ENCODE measurements around the gene ELMO3.

The ELMO3 gene

DNA sequence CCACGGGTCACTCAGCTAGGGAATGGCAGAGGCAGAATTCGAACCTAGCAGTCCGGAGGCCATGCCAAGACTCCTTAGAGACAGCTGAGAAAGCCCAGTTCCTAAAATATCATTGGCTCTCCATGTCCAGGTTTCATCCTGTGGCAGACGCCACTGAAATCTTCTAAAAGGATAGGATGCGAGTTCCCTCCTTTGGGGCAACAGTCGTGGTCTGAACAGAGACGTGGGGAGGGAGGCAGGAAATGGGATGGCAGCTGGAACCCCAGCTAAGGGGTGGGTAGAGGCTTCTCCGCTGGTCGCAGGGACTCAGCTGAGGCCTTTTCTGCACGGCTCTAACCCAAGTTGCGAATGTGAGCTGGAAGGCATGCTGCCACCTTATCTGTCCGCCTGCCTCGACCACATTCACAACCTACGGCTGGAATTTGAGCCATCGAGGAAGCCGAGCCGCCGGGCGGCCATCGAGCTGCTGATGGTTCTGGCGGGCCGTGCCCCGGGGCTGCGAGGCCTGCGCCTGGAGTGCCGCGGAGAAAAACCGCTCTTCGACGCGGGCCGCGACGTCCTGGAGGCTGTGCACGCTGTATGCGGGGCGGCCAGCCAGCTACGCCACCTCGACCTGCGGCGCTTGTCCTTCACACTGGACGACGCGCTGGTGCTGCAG, 36.3 kb upstream of the ELMO3 start:
- no peak overlapping the region for H3K27ac ChIP-seq (replicated peaks)
- TF ChIP-seq POLR2AphosphoS5 (IDR thresholded peaks at IDR 0.05; ENCODE audit: low read depth), result no peak
- TF ChIP-seq, protein P1, sequence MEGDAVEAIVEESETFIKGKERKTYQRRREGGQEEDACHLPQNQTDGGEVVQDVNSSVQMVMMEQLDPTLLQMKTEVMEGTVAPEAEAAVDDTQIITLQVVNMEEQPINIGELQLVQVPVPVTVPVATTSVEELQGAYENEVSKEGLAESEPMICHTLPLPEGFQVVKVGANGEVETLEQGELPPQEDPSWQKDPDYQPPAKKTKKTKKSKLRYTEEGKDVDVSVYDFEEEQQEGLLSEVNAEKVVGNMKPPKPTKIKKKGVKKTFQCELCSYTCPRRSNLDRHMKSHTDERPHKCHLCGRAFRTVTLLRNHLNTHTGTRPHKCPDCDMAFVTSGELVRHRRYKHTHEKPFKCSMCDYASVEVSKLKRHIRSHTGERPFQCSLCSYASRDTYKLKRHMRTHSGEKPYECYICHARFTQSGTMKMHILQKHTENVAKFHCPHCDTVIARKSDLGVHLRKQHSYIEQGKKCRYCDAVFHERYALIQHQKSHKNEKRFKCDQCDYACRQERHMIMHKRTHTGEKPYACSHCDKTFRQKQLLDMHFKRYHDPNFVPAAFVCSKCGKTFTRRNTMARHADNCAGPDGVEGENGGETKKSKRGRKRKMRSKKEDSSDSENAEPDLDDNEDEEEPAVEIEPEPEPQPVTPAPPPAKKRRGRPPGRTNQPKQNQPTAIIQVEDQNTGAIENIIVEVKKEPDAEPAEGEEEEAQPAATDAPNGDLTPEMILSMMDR (IDR thresholded peaks at IDR 0.05; ENCODE audit: insufficient read depth, low read length), result no peak
- no peak for TF ChIP-seq SPI1 (IDR thresholded peaks at IDR 0.05; ENCODE audit: borderline replicate concordance, low read depth)
- TF ChIP-seq, protein P2, sequence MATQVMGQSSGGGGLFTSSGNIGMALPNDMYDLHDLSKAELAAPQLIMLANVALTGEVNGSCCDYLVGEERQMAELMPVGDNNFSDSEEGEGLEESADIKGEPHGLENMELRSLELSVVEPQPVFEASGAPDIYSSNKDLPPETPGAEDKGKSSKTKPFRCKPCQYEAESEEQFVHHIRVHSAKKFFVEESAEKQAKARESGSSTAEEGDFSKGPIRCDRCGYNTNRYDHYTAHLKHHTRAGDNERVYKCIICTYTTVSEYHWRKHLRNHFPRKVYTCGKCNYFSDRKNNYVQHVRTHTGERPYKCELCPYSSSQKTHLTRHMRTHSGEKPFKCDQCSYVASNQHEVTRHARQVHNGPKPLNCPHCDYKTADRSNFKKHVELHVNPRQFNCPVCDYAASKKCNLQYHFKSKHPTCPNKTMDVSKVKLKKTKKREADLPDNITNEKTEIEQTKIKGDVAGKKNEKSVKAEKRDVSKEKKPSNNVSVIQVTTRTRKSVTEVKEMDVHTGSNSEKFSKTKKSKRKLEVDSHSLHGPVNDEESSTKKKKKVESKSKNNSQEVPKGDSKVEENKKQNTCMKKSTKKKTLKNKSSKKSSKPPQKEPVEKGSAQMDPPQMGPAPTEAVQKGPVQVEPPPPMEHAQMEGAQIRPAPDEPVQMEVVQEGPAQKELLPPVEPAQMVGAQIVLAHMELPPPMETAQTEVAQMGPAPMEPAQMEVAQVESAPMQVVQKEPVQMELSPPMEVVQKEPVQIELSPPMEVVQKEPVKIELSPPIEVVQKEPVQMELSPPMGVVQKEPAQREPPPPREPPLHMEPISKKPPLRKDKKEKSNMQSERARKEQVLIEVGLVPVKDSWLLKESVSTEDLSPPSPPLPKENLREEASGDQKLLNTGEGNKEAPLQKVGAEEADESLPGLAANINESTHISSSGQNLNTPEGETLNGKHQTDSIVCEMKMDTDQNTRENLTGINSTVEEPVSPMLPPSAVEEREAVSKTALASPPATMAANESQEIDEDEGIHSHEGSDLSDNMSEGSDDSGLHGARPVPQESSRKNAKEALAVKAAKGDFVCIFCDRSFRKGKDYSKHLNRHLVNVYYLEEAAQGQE (IDR thresholded peaks at IDR 0.05; ENCODE audit: insufficient replicate concordance, low read depth), result no peak
- peaks cover 42% of the 10 kb centered on the region for H3K27me3 ChIP-seq (ENCODE audit: insufficient read depth, poor library complexity, severe bottlenecking)
- no peak overlapping the region for H3K4me3 ChIP-seq (replicated peaks; ENCODE audit: insufficient read depth, low read length)
- no peak for DNase-seq (ENCODE audit: low read depth in 1 of 2, low spot score in 1 of 2)

DNA sequence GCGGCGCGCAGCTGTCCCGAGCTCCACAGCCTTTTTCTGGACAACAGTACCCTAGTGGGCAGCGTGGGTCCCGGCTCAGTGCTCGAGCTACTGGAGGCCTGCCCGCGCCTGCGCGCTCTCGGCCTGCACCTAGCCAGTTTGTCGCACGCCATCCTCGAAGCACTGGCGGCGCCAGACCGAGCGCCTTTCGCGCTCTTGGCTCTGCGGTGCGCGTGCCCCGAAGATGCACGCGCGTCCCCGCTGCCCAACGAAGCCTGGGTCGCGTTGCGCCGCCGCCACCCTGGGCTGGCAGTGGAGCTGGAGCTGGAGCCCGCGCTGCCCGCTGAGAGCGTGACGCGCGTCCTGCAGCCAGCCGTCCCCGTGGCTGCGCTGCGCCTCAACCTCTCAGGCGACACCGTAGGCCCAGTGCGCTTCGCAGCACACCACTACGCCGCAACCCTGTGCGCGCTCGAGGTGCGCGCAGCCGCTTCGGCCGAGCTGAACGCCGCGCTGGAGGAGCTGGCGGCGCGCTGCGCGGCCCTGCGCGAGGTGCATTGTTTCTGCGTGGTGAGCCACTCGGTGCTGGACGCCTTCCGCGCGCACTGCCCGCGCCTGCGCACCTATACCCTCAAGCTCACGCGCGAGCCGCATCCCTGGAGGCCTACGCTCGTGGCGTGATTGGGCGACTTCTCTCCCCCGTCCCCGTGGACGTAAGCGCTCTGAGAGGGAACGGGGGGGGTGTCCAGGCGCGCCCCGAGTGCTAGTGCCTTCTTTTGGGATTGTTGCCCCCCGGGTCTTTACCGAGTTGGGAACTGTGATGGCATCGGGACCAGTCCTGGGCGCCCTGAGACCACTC, 35.5 kb upstream of the ELMO3 start:
- TF ChIP-seq, protein P1 (IDR thresholded peaks at IDR 0.05; ENCODE audit: insufficient read depth, low read length), result no peak
- TF ChIP-seq POLR2AphosphoS5 (IDR thresholded peaks at IDR 0.05; ENCODE audit: low read depth), result no peak
- no peak for TF ChIP-seq SPI1 (IDR thresholded peaks at IDR 0.05; ENCODE audit: borderline replicate concordance, low read depth)
- TF ChIP-seq GABPA (IDR thresholded peaks at IDR 0.05; ENCODE audit: low read depth), result no peak
- TF ChIP-seq, protein P2 (IDR thresholded peaks at IDR 0.05; ENCODE audit: insufficient replicate concordance, low read depth), result no peak
- no peak for DNase-seq (ENCODE audit: low read depth in 1 of 2, low spot score in 1 of 2)
- Histone ChIP-seq H3K27me3 (ENCODE audit: insufficient read depth, poor library complexity, severe bottlenecking) (peaks cover 44% of the 10 kb centered on the region), H3K27ac (replicated peaks) (no peak overlapping the region), H3K4me3 (replicated peaks; ENCODE audit: insufficient read depth, low read length) (peak overlapping the region; percentile 32)

DNA sequence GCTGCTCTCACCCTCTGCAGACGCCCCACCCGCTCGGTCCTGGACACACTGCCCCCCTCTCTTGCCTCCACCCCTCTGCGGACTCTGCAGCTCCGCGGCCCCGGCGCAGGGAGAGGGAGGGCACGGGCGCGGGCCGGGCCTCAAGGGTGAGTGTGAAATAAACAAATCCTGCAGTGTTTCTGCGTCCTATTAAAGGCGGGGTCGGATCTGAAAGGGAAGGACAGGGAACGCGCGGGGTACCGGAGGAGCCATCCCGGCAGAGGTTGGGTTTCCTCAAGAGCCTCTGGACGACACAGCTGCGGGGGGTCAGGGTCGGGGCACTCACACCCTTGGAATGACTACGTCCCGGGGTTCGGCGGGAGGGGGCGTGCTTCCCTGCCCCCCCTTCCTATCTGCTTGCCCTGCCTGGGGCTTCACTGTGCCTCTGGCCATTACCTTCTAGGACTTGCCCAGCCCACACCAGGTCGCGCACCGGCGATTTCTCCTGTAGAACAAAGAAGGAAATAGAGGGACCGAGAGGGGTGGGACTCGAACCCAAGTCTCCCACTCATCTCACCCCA, 34.9 kb upstream of the ELMO3 start:
- H3K27ac ChIP-seq (replicated peaks), result no peak overlapping the region
- TF ChIP-seq, protein P2 (IDR thresholded peaks at IDR 0.05; ENCODE audit: insufficient replicate concordance, low read depth), result no peak
- TF ChIP-seq GABPA (IDR thresholded peaks at IDR 0.05; ENCODE audit: low read depth) (no peak), POLR2AphosphoS5 (IDR thresholded peaks at IDR 0.05; ENCODE audit: low read depth) (no peak)
- TF ChIP-seq, protein P1 (IDR thresholded peaks at IDR 0.05; ENCODE audit: insufficient read depth, low read length), result no peak
- DNase-seq (ENCODE audit: low read depth in 1 of 2, low spot score in 1 of 2), result no peak
- H3K27me3 ChIP-seq (ENCODE audit: insufficient read depth, poor library complexity, severe bottlenecking), result peaks cover 49% of the 10 kb centered on the region
- no peak overlapping the region for H3K4me3 ChIP-seq (replicated peaks; ENCODE audit: insufficient read depth, low read length)

All from HL-60 (cell line).